ENCODE results near the gene HOXB4.

GRCh38 chr17:48545539-48545938, 32.6 kb downstream of the HOXB4 start:
- TF ChIP-seq, protein P1, sequence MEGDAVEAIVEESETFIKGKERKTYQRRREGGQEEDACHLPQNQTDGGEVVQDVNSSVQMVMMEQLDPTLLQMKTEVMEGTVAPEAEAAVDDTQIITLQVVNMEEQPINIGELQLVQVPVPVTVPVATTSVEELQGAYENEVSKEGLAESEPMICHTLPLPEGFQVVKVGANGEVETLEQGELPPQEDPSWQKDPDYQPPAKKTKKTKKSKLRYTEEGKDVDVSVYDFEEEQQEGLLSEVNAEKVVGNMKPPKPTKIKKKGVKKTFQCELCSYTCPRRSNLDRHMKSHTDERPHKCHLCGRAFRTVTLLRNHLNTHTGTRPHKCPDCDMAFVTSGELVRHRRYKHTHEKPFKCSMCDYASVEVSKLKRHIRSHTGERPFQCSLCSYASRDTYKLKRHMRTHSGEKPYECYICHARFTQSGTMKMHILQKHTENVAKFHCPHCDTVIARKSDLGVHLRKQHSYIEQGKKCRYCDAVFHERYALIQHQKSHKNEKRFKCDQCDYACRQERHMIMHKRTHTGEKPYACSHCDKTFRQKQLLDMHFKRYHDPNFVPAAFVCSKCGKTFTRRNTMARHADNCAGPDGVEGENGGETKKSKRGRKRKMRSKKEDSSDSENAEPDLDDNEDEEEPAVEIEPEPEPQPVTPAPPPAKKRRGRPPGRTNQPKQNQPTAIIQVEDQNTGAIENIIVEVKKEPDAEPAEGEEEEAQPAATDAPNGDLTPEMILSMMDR (IDR thresholded peaks at IDR 0.05): no peak
- peak; percentile 39 for TF ChIP-seq POLR2AphosphoS5 (IDR thresholded peaks at IDR 0.05; ENCODE audit: low read depth, low read length)

Measured in Panc1 (cell line).